ENCODE measurements around the gene KRT31. TPM values are rescaled to one million over a fixed set of nuclear protein-coding genes. Genes with fewer than 3 reads are reported as not detected.

The KRT31 gene
- total and polyA plus RNA-seq, 2 of the 8 experiments (the other 6 are each of a cell fraction or from before 2014, with no cell fraction given), result not detected

- TF ChIP-seq ATF3 (IDR thresholded peaks at IDR 0.05; ENCODE audit: insufficient read depth, low read depth, low read length), result no peak
- no peak for TF ChIP-seq FOSL1 (IDR thresholded peaks at IDR 0.05; ENCODE audit: insufficient read depth, low read depth, low read length)
Measured at GRCh38 chr17:41396340-41396739, 1.1 kb downstream of the KRT31 start (continued).
